Body of pancreas (tissue), 4 donors: ENCODE results near the gene TMPRSS5.

ENCODE experiments used
- CTCF ChIP-seq, 7 experiments: fragments of 450-650 bp in 4 of 7; fragments of 200-600 bp in 3 of 7; sonication (generic) in 3 of 7; IDR thresholded peaks; one replicate each; pipeline ENCODE4 v1.5.1; 2016 to 2019; ENCODE audit warnings: antibody characterized with exemption in 7 of 7
- POLR2A ChIP-seq, 3 donors: fragments of 450-650 bp; IDR thresholded peaks; one replicate each; pipeline ENCODE4 v1.6.1; 2016; ENCODE audit warnings: antibody characterized with exemption in 3 of 3, mild to moderate bottlenecking in 2 of 3

GRCh38 chr11:113670149-113670830, 35.8 kb downstream of the TMPRSS5 start:
- TF ChIP-seq POLR2A (IDR thresholded peaks at IDR 0.05) (no peak), CTCF (IDR thresholded peaks at IDR 0.05) (no peak)
